GM19043 (cell line): ENCODE measurements around the gene CST6.

Experiments
- ATAC-seq: cut with Tn5 transposase; IDR thresholded peaks from one replicate; pipeline ENCODE4 v1.9.1; 2021; ENCODE audit warnings: low read depth; ENCODE audit not compliant: unreplicated experiment

Gene CST6

GRCh38 chr11:66011785-66012303, at the start of gene CST6:
CST6 (plus strand) TSS chr11:66012008; CDS start chr11:66012045, 37 bp downstream.
- ATAC-seq = no peak

GRCh38 chr11:65962141-65962564, 49.7 kb upstream of the CST6 start:
- no peak for ATAC-seq

- ATAC-seq = no peak
These were observed 46.9 kb upstream of the CST6 start for GRCh38 chr11:65964906-65965305.

- no peak for ATAC-seq
These were observed 45.6 kb upstream of the CST6 start for GRCh38 chr11:65965986-65966762.

- ATAC-seq = no peak
These were observed 44.4 kb upstream of the CST6 start for GRCh38 chr11:65967329-65967934.

GRCh38 chr11:65968600-65969482, 43.0 kb upstream of the CST6 start:
- no peak for ATAC-seq

- ATAC-seq = no peak
These were observed 39.7 kb upstream of the CST6 start for GRCh38 chr11:65972116-65972515.

GRCh38 chr11:65973439-65974110, 38.2 kb upstream of the CST6 start:
- no peak for ATAC-seq

- ATAC-seq = no peak
These were observed 36.0 kb upstream of the CST6 start for GRCh38 chr11:65975771-65976170.

GRCh38 chr11:65976216-65977176, 35.3 kb upstream of the CST6 start:
- ATAC-seq = no peak

GRCh38 chr11:65977621-65978390, 34.0 kb upstream of the CST6 start:
- no peak for ATAC-seq

GRCh38 chr11:65978391-65979238, 33.2 kb upstream of the CST6 start:
- ATAC-seq = no peak

GRCh38 chr11:65979261-65979759, 32.5 kb upstream of the CST6 start:
- ATAC-seq = no peak

GRCh38 chr11:65981101-65981740, 30.6 kb upstream of the CST6 start:
- ATAC-seq = no peak

GRCh38 chr11:65981972-65982823, 29.6 kb upstream of the CST6 start:
- ATAC-seq = no peak
